ENCODE measurements around the gene SRSF6.

Gene SRSF6

DNA sequence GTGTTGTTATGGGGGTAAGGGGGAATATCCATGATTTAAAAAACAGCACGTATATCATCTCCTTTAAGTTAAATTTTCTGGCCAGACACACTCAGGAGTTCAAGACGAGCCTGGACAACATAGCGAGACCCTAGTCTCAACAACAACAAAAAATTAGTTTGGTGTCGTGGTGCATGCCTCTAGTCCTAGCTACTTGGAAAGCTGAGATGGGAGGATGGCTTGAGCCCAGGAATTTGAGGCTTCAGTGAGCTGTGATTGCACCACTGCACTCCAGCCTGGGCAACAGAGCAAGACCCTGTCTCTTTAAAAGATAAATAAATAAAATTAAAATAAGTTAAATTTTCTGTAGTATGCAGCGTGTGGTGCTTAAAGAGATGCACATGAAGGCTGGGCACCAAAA lies 31.5 kb upstream of the SRSF6 start:
- Histone ChIP-seq H3K4me2 (ENCODE audit: low read depth, low read length, poor library complexity, severe bottlenecking) (no peak overlapping the region), H3K27me3 (ENCODE audit: insufficient read depth, low read length, poor library complexity, severe bottlenecking) (no peaks in the 10 kb centered on the region), H3F3A (ENCODE audit: low read depth) (no peaks in the 10 kb centered on the region), H3K9me2 (replicated peaks; ENCODE audit: low read depth, low read length) (no peaks in the 10 kb centered on the region), H3K4me1 (ENCODE audit: insufficient read depth, low read length, poor library complexity, severe bottlenecking) (no peaks in the 10 kb centered on the region), H4K20me1 (ENCODE audit: insufficient read depth, low read length, poor library complexity, severe bottlenecking) (no peaks in the 10 kb centered on the region), H3K4me3 (ENCODE audit: low read length, poor library complexity, severe bottlenecking) (no peak overlapping the region), H3K36me3 (ENCODE audit: insufficient read depth, low read length) (no peaks in the 10 kb centered on the region), H3K79me2 (ENCODE audit: insufficient read depth, low read length) (no peaks in the 10 kb centered on the region), H3K9me3 (ENCODE audit: insufficient read depth, low read depth, low read length) (no peaks in the 10 kb centered on the region), H3K9ac (ENCODE audit: low read depth, low read length, poor library complexity, severe bottlenecking) (no peak overlapping the region), H2AFZ (ENCODE audit: low read length) (no peak overlapping the region)
- TF ChIP-seq EZH2phosphoT487 (IDR thresholded peaks at IDR 0.05; ENCODE audit: borderline replicate concordance), result no peak
- TF ChIP-seq, protein P1, sequence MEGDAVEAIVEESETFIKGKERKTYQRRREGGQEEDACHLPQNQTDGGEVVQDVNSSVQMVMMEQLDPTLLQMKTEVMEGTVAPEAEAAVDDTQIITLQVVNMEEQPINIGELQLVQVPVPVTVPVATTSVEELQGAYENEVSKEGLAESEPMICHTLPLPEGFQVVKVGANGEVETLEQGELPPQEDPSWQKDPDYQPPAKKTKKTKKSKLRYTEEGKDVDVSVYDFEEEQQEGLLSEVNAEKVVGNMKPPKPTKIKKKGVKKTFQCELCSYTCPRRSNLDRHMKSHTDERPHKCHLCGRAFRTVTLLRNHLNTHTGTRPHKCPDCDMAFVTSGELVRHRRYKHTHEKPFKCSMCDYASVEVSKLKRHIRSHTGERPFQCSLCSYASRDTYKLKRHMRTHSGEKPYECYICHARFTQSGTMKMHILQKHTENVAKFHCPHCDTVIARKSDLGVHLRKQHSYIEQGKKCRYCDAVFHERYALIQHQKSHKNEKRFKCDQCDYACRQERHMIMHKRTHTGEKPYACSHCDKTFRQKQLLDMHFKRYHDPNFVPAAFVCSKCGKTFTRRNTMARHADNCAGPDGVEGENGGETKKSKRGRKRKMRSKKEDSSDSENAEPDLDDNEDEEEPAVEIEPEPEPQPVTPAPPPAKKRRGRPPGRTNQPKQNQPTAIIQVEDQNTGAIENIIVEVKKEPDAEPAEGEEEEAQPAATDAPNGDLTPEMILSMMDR (conservative IDR thresholded peaks at IDR 0.05; ENCODE audit: low read length), result no peak

DNA sequence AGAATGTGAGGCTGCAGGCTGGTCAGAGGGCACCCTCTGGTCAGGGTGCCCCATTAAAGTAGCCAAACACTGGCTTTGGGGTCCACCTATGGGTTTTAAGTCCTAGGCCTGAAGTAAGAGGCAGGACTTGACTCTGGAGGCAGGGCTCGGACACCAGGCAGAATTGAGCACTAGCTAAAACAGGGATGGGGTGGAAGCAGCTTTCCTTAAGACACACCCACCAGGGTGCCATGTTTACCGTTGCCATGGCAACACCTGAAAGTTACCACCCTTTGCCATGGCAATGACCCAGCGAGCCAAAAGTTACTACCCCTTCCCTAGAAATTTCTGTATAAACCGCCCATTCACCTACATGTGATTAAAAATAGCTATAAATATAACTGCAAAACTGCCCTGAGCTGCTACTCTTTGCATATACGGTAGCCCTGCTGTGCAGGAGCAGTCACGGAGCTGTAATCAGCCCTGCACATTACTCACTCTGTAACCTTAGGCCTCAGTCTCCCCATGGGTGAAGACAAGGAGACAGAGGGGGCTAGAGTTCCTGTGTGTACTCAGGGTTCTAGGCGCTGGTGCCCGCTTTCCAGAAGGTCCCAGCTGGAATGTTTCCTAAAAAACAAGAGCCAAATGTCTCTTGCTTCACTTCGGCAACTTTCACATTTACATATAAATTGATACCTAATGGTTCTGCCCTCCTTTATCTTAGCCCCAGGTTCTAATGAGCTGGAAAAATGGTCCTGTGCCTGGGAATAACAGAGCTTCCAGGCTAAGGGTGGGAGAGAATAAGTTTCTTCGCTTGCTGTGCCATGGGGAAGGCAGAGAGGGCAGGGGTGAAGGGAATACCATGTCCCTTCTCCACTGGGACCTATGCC lies 27.2 kb upstream of the SRSF6 start:
- no peak overlapping the region for H3K9ac ChIP-seq (ENCODE audit: low read depth, low read length, poor library complexity, severe bottlenecking)
- no peak overlapping the region for H3K4me3 ChIP-seq (ENCODE audit: low read length, poor library complexity, severe bottlenecking)
- H3K79me2 ChIP-seq (ENCODE audit: insufficient read depth, low read length), result no peaks in the 10 kb centered on the region
- H4K20me1 ChIP-seq (ENCODE audit: insufficient read depth, low read length, poor library complexity, severe bottlenecking), result no peaks in the 10 kb centered on the region
- no peaks in the 10 kb centered on the region for H3K4me1 ChIP-seq (ENCODE audit: insufficient read depth, low read length, poor library complexity, severe bottlenecking)
- TF ChIP-seq, protein P1 (conservative IDR thresholded peaks at IDR 0.05; ENCODE audit: low read length), result no peak
- TF ChIP-seq EZH2phosphoT487 (IDR thresholded peaks at IDR 0.05; ENCODE audit: borderline replicate concordance), result no peak
- H3K36me3 ChIP-seq (ENCODE audit: insufficient read depth, low read length), result no peaks in the 10 kb centered on the region
- no peaks in the 10 kb centered on the region for H3K9me2 ChIP-seq (replicated peaks; ENCODE audit: low read depth, low read length)
- no peaks in the 10 kb centered on the region for H3F3A ChIP-seq (ENCODE audit: low read depth)
- no peaks in the 10 kb centered on the region for H3K9me3 ChIP-seq (ENCODE audit: insufficient read depth, low read depth, low read length)
- no peaks in the 10 kb centered on the region for H3K27me3 ChIP-seq (ENCODE audit: insufficient read depth, low read length, poor library complexity, severe bottlenecking)
- no peak overlapping the region for H2AFZ ChIP-seq (ENCODE audit: low read length)
- H3K4me2 ChIP-seq (ENCODE audit: low read depth, low read length, poor library complexity, severe bottlenecking), result no peak overlapping the region

DNA sequence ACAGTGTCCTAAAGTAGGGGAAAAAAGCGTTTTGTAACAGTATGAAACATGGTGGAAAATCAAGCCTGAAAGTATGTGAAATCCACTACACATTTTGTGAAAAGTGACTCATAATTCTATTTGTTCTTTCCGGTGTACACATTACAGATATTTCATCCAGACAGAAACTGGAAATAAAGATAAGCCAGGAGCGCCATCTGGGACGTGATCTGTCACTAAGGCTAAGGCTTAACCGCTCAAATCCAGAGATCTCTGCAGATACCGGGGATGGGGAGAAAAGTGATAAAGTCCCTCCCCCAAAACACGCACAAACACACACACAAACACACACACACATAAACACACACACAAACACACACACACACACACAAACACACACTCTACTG lies 26.6 kb upstream of the SRSF6 start:
- H3F3A ChIP-seq (ENCODE audit: low read depth), result no peaks in the 10 kb centered on the region
- no peaks in the 10 kb centered on the region for H3K4me1 ChIP-seq (ENCODE audit: insufficient read depth, low read length, poor library complexity, severe bottlenecking)
- no peak for TF ChIP-seq EZH2phosphoT487 (IDR thresholded peaks at IDR 0.05; ENCODE audit: borderline replicate concordance)
- TF ChIP-seq, protein P1 (conservative IDR thresholded peaks at IDR 0.05; ENCODE audit: low read length), result no peak
- no peaks in the 10 kb centered on the region for H3K27me3 ChIP-seq (ENCODE audit: insufficient read depth, low read length, poor library complexity, severe bottlenecking)
- H3K36me3 ChIP-seq (ENCODE audit: insufficient read depth, low read length), result no peaks in the 10 kb centered on the region
- no peaks in the 10 kb centered on the region for H3K9me3 ChIP-seq (ENCODE audit: insufficient read depth, low read depth, low read length)
- H2AFZ ChIP-seq (ENCODE audit: low read length), result no peak overlapping the region
- H4K20me1 ChIP-seq (ENCODE audit: insufficient read depth, low read length, poor library complexity, severe bottlenecking), result no peaks in the 10 kb centered on the region
- no peaks in the 10 kb centered on the region for H3K79me2 ChIP-seq (ENCODE audit: insufficient read depth, low read length)
- H3K9me2 ChIP-seq (replicated peaks; ENCODE audit: low read depth, low read length), result no peaks in the 10 kb centered on the region
- no peak overlapping the region for H3K9ac ChIP-seq (ENCODE audit: low read depth, low read length, poor library complexity, severe bottlenecking)
- no peak overlapping the region for H3K4me2 ChIP-seq (ENCODE audit: low read depth, low read length, poor library complexity, severe bottlenecking)
- no peak overlapping the region for H3K4me3 ChIP-seq (ENCODE audit: low read length, poor library complexity, severe bottlenecking)

All from Loucy (cell line).